Stimulated activated CD8-positive, alpha-beta memory T cell treated with anti-CD3 and anti-CD28 coated beads, Interleukin-7, amount 100 ng/mL, for 4 hours (primary cell): ENCODE measurements around the gene TNS1.

Experiments used
- DNase-seq, 2 donors: peaks; one replicate each; pipeline ENCODE4 v3.0.0-alpha.2; 2020; ENCODE audit warnings: low read depth in 2 of 2

The TNS1 gene

DNA sequence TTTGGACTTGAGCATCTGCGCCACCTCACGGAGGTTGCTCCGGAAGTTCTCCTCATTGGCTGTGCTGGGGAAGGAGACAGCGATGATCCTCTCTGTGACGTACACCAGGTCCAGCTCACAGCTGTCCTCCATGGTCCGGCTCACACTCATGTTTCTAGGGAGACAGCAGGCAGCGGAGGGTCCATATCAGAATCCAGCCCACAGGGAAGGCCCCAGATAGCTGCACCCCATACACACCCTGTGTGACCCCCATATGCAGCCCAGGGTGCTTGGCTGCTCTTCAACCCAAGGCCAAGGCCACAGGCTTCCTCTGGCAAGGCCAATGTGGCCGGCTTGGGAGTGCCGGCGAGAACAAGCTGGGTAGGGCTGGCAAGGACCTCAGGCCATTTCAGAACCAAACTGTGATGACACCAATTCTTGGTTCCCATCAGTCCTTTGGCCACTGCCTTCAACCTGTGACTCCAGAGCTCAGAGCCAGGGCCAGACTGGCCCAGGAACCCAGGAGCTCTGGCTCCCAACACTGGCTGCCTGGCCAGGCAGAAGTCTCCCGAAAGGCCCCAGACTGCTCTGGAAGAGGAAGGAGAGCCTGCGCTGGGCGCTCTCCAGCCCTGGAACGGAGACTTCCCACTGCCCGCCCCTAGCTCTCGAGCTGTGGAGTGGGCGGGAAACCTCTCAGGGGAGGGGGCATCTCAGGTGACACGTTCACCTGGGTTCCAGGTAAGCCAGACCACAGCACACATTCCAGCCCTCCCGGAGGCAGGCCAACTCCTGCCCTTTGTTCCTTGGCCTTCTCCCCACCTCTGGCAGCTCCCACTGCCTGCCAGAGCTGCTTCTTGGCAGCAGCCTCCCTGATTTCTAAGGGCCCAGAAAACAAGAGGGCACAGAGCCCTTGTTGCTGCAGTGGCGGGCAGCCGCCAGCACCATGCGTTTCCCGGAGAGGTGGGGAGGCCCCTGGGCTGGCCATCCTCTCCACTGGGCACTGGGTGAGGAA lies 104.7 kb downstream of the TNS1 start:
- no peak for DNase-seq

GRCh38 chr2:217897091-217897715 lies 105.6 kb downstream of the TNS1 start:
- DNase-seq, result no peak

GRCh38 chr2:217895070-217895635 lies 107.6 kb downstream of the TNS1 start:
- no peak for DNase-seq

- no peak for DNase-seq
Observed at GRCh38 chr2:217893440-217893839, 109.4 kb downstream of the TNS1 start.

- no peak for DNase-seq
Observed at GRCh38 chr2:217892560-217892959, 110.2 kb downstream of the TNS1 start.

- no peak for DNase-seq
Observed at GRCh38 chr2:217890445-217890844, 112.3 kb downstream of the TNS1 start.

- DNase-seq, result no peak
Observed at GRCh38 chr2:217889656-217890055, 113.1 kb downstream of the TNS1 start.

GRCh38 chr2:217887841-217888701 lies 114.7 kb downstream of the TNS1 start:
- DNase-seq, result no peak

DNA sequence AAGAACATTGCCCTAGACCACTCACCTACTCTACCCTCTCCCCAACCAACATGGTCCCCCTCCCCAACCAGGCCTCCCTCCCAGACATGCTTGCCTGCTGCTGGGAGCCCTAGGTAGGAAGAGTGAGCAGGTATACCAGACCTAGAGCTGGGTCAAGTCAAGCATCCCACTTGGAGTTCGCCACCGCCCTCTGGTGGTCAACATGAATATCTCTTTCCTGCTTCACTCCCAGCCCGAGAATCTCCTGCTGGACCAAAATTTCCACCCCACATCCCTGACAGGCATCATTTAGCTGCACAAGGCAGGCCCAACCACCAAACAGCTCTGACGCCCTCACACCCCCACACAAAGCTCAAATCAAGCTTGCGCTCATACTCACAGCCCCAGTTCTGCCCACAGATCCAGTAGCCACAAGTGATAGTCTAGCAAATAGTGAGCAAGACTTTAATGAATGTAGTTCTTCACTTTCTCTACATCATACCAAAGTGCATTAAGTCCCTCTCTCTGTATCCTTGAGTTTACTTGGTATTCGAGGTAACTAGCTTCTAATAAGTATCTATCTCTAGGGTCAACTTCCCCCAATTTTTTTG lies 116.0 kb downstream of the TNS1 start:
- DNase-seq, result peak; percentile 16 to 24

- no peak for DNase-seq
Observed at GRCh38 chr2:217886091-217886490, 116.7 kb downstream of the TNS1 start.

- DNase-seq, result no peak
Observed at GRCh38 chr2:217884985-217885384, 117.8 kb downstream of the TNS1 start.

DNA sequence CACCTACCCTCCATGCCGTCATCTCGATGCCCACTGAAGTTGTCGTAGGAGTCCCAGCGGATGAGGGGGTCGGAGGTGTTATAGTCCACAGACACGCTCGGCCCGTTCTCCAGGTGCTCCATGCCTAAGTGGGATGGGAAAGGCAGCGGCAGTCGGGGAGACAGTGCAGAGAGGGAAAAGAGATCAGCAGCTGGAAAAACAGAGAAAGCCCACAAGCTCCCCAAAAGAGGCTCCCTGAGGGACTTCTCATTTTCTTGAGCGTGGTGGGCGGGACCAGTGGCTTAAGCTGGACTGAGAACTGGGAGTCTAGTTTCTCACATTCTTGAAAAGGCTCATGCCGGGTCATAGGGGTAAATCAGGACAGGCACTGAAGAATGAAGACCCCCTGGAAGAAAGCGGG lies 121.9 kb downstream of the TNS1 start:
- DNase-seq, result no peak

DNA sequence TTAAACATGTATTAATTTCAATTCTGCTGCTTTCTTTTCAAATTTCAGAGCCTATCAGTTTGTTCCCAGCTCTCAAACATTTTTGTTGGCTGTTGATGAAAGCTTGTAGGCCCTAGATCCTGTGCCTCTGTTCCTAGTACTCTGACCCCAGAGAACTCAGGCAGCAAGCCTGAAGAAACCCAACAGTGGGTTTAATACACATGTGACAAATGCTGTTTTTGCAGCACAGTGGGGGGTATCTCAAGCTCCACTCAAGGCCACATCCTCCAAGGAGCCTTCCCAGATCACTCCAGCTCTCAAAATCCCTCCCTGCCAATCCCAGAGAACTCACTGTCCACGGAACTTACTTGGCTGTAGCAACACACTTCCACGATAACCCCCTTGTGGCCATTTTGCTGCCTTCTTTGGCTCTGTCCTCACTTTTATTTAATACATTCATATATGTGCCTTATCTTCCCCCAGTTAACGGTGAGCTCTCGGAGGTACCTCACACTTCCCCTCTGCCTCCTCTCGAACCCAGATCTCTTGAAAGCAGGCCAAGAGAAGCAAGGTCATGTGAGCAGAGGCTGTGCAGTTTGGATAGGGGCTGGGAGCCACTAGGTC lies 122.4 kb downstream of the TNS1 start:
- no peak for DNase-seq

DNA sequence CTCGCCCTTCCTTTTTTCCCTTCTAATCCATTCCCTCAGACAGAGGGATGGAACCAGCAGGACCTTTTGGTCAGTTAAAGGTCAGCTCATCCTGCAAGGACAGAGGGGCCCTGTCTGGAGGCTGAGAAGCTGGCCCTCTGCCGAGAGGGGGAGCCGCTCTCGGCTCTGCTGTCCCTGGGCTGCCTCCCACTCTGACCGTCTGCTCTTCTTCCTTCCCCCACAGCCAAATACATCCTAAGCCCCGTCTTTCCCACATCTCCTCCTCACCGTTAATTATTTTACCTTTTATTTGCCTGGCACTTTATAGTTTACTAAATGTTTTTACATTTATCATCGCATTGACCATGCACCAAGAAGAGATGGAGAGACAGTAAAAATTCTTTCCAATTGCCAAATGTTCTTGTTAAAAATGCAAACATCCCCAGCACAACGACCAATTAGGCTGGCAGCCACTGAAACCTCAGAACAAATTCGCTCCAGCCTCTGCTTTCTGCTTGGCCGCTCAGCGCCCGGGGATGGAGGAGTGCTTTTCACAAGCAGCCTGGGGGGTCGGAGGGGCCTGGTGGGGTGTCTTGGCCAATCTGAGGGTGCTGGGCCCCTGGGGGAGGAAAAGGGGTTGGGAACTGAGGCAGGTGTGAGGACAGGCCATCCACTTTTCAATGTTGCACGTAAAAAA lies 123.7 kb downstream of the TNS1 start:
- DNase-seq, result no peak

GRCh38 chr2:217877866-217878265 lies 124.9 kb downstream of the TNS1 start:
- no peak for DNase-seq

- no peak for DNase-seq
Observed at GRCh38 chr2:217876253-217876570, 126.6 kb downstream of the TNS1 start.

DNA sequence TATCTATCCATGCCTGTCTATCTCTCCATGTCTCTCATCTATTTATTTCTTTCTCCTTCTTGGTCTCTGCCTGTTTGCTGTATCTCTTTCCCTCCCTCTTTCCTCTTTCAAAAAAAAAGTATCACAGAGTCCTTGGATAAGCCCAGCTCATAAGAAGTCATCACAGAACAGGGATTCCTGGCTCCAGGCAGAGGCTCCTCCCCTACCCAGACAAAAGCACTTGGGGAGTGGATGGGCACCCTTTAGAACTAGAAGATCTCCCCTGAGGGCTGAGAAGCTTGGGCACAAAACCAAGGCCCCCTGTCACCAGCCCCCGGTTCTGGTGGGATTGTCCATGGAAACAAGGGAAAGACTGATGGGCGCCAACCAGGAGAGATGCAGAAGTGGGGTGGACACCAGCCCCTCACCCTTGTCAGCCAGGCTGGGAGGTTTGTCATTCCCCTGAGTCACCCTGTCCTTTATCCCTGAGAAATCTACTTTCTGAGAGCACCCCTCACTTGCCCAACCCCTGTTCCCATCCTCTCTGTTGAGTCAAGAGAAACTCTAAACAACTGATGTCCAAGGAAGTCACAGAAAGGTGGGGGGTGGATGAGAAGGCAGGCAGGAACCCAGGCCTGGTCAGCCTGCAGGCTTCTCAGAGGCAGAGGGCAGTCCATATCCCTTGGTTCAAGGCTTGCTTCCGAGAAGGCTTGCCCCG lies 127.1 kb downstream of the TNS1 start:
- no peak for DNase-seq

DNA sequence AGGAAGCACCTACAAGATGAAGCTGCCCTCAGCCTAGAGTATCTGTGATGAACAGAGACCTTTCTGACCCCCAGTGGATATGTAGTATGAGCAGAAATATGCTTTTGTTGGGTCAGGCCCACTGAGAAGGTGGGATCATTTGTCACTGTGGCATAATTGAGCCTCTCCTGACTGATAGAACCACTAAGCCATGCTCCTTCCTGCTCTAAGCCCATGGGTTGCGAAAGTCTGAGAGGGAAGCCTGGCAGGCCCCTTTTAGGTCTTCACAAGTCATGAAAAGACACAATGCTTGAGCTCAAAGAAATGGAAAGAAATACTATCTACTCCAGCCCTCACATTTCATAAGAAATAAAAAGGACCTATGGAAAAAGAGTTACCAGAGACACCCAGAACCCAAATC lies 127.7 kb downstream of the TNS1 start:
- no peak for DNase-seq

GRCh38 chr2:217873371-217873770 lies 129.4 kb downstream of the TNS1 start:
- no peak for DNase-seq

GRCh38 chr2:217872319-217872718 lies 130.5 kb downstream of the TNS1 start:
- no peak for DNase-seq
